Activated naive CD8-positive, alpha-beta T cell treated with anti-CD3 and anti-CD28 coated beads for 36 hours (primary cell): ENCODE results near the gene FANCI. TPM values are rescaled to one million over a fixed set of nuclear protein-coding genes. Genes with fewer than 3 reads are reported as not detected.

Experiments used
- DNase-seq: peaks from one replicate; pipeline ENCODE4 v3.0.0; 2021
- H3K27ac Mint-ChIP-seq: one replicate; pipeline ENCODE4 v1.8.0; 2022; ENCODE audit warnings: mild to moderate bottlenecking, moderate library complexity, mixed read lengths
- H3K27me3 Mint-ChIP-seq: one replicate; pipeline ENCODE4 v1.8.0; 2022; ENCODE audit warnings: mild to moderate bottlenecking, mixed read lengths
- H3K36me3 Mint-ChIP-seq: one replicate; pipeline ENCODE4 v1.8.0; 2021; ENCODE audit warnings: mild to moderate bottlenecking, mixed read lengths
- H3K4me1 Mint-ChIP-seq: one replicate; pipeline ENCODE4 v1.8.0; 2021; ENCODE audit warnings: mixed read lengths
- H3K4me3 Mint-ChIP-seq: one replicate; pipeline ENCODE4 v1.8.0; 2022; ENCODE audit warnings: mild to moderate bottlenecking, moderate library complexity, mixed read lengths
- H3K9me3 Mint-ChIP-seq: one replicate; pipeline ENCODE4 v1.8.0; 2022; ENCODE audit warnings: mixed read lengths
- total RNA-seq, 2 experiments: library from RNA; stranded (reverse); gene quantifications; one replicate each; pipeline ENCODE4 v1.2.3, GENCODE V29; 2021

FANCI gene
- 100 to 1,000 TPM; 169 to 174 TPM for total RNA-seq

- Mint-ChIP-seq H3K27me3 (peaks cover 4% of the 10 kb centered on the region), H3K36me3 (peaks cover 39% of the 10 kb centered on the region), H3K27ac (peak within 1 kb of the TSS; percentile 91), H3K9me3 (no peaks in the 10 kb centered on the region), H3K4me3 (peak within 1 kb of the TSS; percentile 94), H3K4me1 (peaks cover 30% of the 10 kb centered on the region)
- DNase-seq, result peak; percentile 96
These were observed at the start of gene FANCI for GRCh38 chr15:89243691-89244573. Gene FANCI, plus strand, starts transcription at chr15:89243979. Its CDS starts 3,669 bp downstream, at chr15:89247648.

DNA sequence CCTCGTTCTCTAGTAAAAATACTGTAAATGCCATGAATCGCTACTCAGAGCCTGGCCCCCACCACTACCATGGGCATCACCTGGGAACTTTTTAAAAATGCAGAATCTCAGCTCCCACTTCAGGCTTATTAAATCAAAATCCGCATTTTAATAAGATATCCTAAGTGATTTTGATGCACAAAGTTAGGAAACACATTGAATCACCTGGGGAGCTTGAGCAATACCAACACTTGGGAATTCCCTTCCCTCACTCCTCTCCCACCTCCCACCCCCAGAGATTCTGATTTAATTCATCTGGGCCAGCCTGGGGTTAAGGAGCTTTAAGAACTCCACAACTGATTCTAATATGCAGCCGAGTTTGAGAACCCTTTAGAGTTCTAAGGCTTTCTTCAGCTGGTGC lies 49.2 kb upstream of the FANCI start:
- H3K4me3 Mint-ChIP-seq, result no peak overlapping the region
- no peaks in the 10 kb centered on the region for H3K9me3 Mint-ChIP-seq
- H3K4me1 Mint-ChIP-seq, result peaks cover 15% of the 10 kb centered on the region
- peaks cover 9% of the 10 kb centered on the region for H3K36me3 Mint-ChIP-seq
- no peak for DNase-seq
- no peak overlapping the region for H3K27ac Mint-ChIP-seq
- H3K27me3 Mint-ChIP-seq, result no peaks in the 10 kb centered on the region

GRCh38 chr15:89195836-89196235 lies 47.9 kb upstream of the FANCI start:
- Mint-ChIP-seq H3K4me3 (no peak overlapping the region), H3K36me3 (peaks cover 14% of the 10 kb centered on the region), H3K27me3 (no peaks in the 10 kb centered on the region), H3K4me1 (peaks cover 15% of the 10 kb centered on the region), H3K27ac (no peak overlapping the region), H3K9me3 (no peaks in the 10 kb centered on the region)
- no peak for DNase-seq

DNA sequence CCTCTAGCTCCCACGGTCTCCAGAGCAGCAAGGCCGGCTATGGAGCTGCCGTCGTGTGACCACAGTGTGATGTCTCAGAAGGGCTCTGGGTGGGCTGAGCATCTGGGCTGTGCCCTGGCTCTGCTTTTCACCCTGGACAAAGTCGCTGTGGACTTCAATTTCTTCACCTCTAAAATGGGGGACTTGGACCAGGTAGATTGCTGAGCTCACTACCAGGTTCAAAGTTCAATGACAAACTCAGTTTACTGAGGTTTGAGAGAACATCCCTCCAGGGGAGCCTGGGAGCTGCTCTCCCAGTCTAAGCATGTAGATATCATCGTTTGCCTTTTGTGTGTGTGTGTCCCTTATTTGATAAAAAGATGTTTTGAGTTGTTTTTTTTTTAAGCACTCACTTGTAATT lies 47.5 kb upstream of the FANCI start:
- Mint-ChIP-seq H3K27me3 (no peaks in the 10 kb centered on the region), H3K9me3 (no peaks in the 10 kb centered on the region), H3K36me3 (peaks cover 13% of the 10 kb centered on the region), H3K4me3 (no peak overlapping the region), H3K27ac (no peak overlapping the region), H3K4me1 (peaks cover 15% of the 10 kb centered on the region)
- DNase-seq, result no peak

DNA sequence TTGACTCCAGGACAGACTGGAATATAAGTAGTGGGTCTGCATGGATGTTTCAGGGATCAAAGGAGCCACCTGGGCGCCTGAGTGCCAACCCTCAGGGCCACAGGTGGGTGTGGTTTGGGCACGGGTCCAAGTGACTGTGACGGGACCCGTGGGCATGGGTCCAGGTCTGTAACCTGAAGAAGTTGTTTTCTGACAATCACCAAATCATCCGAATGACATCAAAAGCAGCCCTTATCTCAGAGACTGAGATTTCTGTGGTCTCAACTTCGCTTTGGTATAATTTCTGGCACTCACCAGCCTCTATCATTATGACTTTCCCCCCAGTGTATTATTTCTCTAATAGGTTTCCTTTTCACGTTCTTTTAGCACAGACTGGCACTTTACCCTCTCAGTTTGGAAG lies 46.8 kb upstream of the FANCI start:
- no peaks in the 10 kb centered on the region for H3K27me3 Mint-ChIP-seq
- peak; percentile 55 for DNase-seq
- H3K4me3 Mint-ChIP-seq, result no peak overlapping the region

DNA sequence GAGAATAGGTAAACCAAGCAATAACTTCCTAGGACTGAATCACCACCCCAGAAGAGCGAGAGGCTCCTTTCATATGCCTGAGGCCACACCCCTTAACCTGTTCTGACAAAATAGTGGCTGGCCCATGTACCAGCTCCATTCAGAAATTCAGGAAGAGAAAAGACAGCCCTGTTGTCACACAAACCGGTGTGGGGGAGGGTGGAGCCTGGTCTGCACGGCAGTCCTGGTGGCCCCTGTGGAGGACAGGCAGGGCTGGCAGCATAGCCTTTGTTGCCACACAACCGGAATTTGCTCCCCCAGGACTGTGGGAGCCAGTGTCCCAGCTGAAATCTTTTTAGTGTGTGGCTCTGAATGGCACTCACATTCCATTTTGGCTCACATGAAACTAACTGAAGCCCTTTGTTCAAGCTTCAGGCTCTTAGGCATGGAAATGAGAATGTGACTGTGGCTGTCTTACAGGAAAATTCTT lies 46.2 kb upstream of the FANCI start:
- H3K27me3 Mint-ChIP-seq, result no peaks in the 10 kb centered on the region
- peaks cover 17% of the 10 kb centered on the region for H3K4me1 Mint-ChIP-seq
- DNase-seq, result peak; percentile 21
- H3K27ac Mint-ChIP-seq, result peak overlapping the region; percentile 80
- H3K4me3 Mint-ChIP-seq, result no peak overlapping the region
- H3K9me3 Mint-ChIP-seq, result no peaks in the 10 kb centered on the region
- H3K36me3 Mint-ChIP-seq, result peaks cover 18% of the 10 kb centered on the region

More for the DNA sequence above, 46.8 kb upstream of the FANCI start:
- Mint-ChIP-seq H3K27ac (peak overlapping the region; percentile 80), H3K9me3 (no peaks in the 10 kb centered on the region), H3K4me1 (peaks cover 15% of the 10 kb centered on the region), H3K36me3 (peaks cover 16% of the 10 kb centered on the region)

DNA sequence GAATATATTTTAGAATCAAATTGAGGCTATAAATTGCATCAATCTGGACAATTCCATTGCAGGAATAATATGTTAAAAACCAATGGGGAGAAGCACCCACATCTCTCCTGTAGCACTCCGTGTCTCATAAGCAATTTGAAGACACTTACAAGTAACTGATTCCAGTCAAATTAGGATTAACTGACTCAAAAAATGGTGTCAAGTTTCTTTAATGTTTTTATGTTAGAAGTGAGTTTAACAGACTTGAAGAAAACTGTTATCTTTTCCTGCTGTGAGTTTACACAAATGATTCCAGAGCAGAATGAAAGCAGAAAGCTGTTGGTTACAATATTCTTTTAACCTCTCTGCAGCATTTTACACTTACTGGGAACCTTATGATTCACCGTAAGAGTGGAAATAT lies 45.6 kb upstream of the FANCI start:
- no peak overlapping the region for H3K4me3 Mint-ChIP-seq
- H3K27ac Mint-ChIP-seq, result no peak overlapping the region
- no peaks in the 10 kb centered on the region for H3K27me3 Mint-ChIP-seq
- H3K9me3 Mint-ChIP-seq, result no peaks in the 10 kb centered on the region
- peaks cover 18% of the 10 kb centered on the region for H3K36me3 Mint-ChIP-seq
- no peak for DNase-seq
- peaks cover 18% of the 10 kb centered on the region for H3K4me1 Mint-ChIP-seq

- H3K4me3 Mint-ChIP-seq, result no peak overlapping the region
- peaks cover 25% of the 10 kb centered on the region for H3K4me1 Mint-ChIP-seq
- peaks cover 19% of the 10 kb centered on the region for H3K36me3 Mint-ChIP-seq
- no peaks in the 10 kb centered on the region for H3K9me3 Mint-ChIP-seq
- H3K27ac Mint-ChIP-seq, result no peak overlapping the region
- H3K27me3 Mint-ChIP-seq, result no peaks in the 10 kb centered on the region
- no peak for DNase-seq
These were observed 44.8 kb upstream of the FANCI start for GRCh38 chr15:89198934-89199333.

DNA sequence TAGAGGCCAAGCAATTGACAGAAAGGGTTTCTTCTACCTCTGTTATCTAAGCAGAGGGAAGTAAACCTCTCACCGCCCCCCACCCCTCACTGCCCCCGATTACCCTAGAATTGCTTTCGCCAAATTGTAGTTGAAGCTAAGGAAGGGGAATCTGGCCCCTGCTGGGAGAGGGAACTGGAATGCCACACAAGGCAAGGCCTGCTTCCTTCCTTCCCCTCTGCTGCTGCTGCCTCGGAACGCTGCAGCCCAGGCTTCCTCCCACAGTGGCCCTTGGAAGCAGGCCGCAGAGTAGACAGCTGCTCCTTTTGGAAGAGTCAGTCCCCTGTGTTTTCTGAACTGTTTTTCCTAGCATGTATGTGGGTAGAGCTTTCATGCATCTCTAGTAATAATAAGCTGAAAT lies 44.0 kb upstream of the FANCI start:
- no peak overlapping the region for H3K4me3 Mint-ChIP-seq
- peaks cover 19% of the 10 kb centered on the region for H3K36me3 Mint-ChIP-seq
- no peak for DNase-seq
- no peaks in the 10 kb centered on the region for H3K27me3 Mint-ChIP-seq
- no peaks in the 10 kb centered on the region for H3K9me3 Mint-ChIP-seq
- no peak overlapping the region for H3K27ac Mint-ChIP-seq
- peaks cover 32% of the 10 kb centered on the region for H3K4me1 Mint-ChIP-seq

- H3K4me1 Mint-ChIP-seq, result peaks cover 37% of the 10 kb centered on the region
- no peaks in the 10 kb centered on the region for H3K27me3 Mint-ChIP-seq
- no peaks in the 10 kb centered on the region for H3K9me3 Mint-ChIP-seq
- H3K27ac Mint-ChIP-seq, result no peak overlapping the region
- peaks cover 19% of the 10 kb centered on the region for H3K36me3 Mint-ChIP-seq
- no peak for DNase-seq
- H3K4me3 Mint-ChIP-seq, result no peak overlapping the region
These were observed 43.6 kb upstream of the FANCI start for GRCh38 chr15:89200182-89200581.

DNA sequence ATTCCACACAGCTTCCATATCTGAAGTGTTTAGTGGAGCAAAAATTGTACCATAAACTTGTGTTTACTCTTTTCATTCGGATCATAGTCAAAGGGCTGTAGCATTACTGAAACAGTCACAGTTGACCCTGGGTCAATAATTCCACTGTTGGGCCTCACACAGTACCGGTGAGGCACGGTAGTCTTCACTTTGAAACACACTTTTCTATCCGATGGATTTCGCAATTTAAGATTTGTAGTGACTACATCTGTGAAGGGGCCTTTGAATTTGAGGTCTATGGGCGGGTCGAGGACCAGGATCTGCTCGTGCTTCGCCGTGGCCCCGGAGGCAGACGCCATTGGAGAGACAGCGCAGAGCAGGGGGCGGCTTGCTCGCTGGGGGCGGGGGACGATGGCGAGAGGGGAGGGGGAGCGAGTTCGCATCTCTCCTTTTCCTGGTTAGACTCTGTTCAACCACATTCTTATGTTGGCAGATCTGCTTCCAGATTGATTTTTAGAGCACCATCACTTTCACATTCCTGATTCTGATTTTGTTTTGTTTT lies 42.2 kb upstream of the FANCI start:
- no peak overlapping the region for H3K4me3 Mint-ChIP-seq
- peaks cover 40% of the 10 kb centered on the region for H3K4me1 Mint-ChIP-seq
- no peaks in the 10 kb centered on the region for H3K9me3 Mint-ChIP-seq
- no peak for DNase-seq
- H3K27me3 Mint-ChIP-seq, result no peaks in the 10 kb centered on the region
- H3K36me3 Mint-ChIP-seq, result peaks cover 17% of the 10 kb centered on the region
- H3K27ac Mint-ChIP-seq, result no peak overlapping the region

- Mint-ChIP-seq H3K4me3 (peak overlapping the region; percentile 58), H3K36me3 (peaks cover 15% of the 10 kb centered on the region), H3K27ac (peak overlapping the region; percentile 83), H3K27me3 (peaks cover 11% of the 10 kb centered on the region), H3K4me1 (peaks cover 34% of the 10 kb centered on the region), H3K9me3 (no peaks in the 10 kb centered on the region)
- DNase-seq, result peak; percentile 35
These were observed 40.0 kb upstream of the FANCI start for GRCh38 chr15:89203705-89204273.

DNA sequence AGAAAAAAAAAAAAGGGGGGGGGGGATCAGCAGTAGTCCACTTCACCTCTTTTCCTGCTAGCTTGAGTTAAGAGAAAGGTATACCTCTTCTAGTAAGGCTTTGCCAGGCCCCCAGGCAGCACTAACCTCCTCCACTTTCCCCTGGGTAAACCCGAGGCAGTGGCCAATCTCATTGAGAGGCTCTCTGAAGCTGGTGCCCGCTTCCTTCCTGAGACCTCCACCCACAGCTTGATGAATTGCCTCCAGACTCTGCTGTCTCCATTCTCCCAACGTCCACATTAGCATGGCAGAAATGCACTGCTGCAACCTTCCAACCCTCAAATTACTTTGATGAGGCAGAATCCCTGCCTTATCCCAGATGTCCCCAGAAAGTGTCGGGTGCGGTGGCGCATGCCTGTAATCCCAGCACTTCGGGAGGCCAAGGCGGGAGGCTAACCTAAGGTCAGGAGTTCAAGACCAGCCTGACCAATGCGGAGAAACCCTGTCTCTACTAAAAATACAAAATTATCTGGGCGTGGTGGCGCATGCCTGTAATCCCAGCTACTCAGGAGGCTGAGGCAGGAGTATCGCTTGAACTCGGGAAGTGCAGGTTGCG lies 37.7 kb upstream of the FANCI start:
- Mint-ChIP-seq H3K4me3 (no peak overlapping the region), H3K27ac (no peak overlapping the region), H3K9me3 (no peaks in the 10 kb centered on the region)

GRCh38 chr15:89206908-89207331 lies 36.9 kb upstream of the FANCI start:
- no peak overlapping the region for H3K4me3 Mint-ChIP-seq
- H3K9me3 Mint-ChIP-seq, result no peaks in the 10 kb centered on the region
- peaks cover 34% of the 10 kb centered on the region for H3K4me1 Mint-ChIP-seq
- DNase-seq, result peak; percentile 80
- peaks cover 5% of the 10 kb centered on the region for H3K36me3 Mint-ChIP-seq
- no peak overlapping the region for H3K27ac Mint-ChIP-seq
- H3K27me3 Mint-ChIP-seq, result peaks cover 11% of the 10 kb centered on the region

More for the DNA sequence above, 37.7 kb upstream of the FANCI start:
- Mint-ChIP-seq H3K27me3 (peaks cover 11% of the 10 kb centered on the region), H3K36me3 (peaks cover 10% of the 10 kb centered on the region), H3K4me1 (peaks cover 34% of the 10 kb centered on the region)
- no peak for DNase-seq

DNA sequence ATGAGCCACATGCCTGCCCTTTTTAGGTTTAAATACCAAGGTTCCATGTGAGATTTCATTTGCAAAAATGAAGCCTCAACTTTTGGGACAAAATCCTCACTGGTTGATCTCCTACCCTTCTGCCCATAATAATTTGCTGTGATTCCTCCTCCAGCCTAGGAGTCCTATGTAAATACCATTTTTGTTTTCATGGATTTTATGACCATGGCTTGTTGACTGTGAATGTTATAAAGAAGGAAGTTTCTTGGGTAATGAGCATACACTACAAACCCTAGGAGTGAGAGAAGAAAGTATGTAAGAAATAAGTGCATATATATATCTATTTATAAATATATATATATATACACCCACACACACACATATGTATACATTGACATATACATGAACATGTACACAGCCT lies 35.5 kb upstream of the FANCI start:
- Mint-ChIP-seq H3K27me3 (peaks cover 11% of the 10 kb centered on the region), H3K36me3 (peaks cover 3% of the 10 kb centered on the region), H3K9me3 (no peaks in the 10 kb centered on the region), H3K27ac (no peak overlapping the region), H3K4me1 (peaks cover 31% of the 10 kb centered on the region), H3K4me3 (no peak overlapping the region)
- DNase-seq, result no peak
